GM10248 (cell line): ENCODE results near the gene RAB44.

Experiments used
- CTCF ChIA-PET: fragments of 300-600 bp; sonication (Branson Sonifier 250); formaldehyde crosslinking; extraction: SDS; loops from one replicate; lab custom pipeline; 2021; ENCODE audit warnings: antibody characterized with exemption; lab: Yijun Ruan, JAX
- POLR2A ChIA-PET: fragments of 350-650 bp; sonication (Branson Sonifier 250); formaldehyde crosslinking; extraction: SDS; loops from one replicate; lab custom pipeline; 2020; ENCODE audit warnings: antibody characterized with exemption; lab: Yijun Ruan, JAX
- DNase-seq: peaks from one replicate; pipeline ENCODE4 v3.0.0; 2012; ENCODE audit errors: extremely low spot score
- TF ChIP-seq, protein P1 (sequence below): IDR thresholded peaks from 2 replicates; pipeline ENCODE4 v1.5.1; 2012; ENCODE audit warnings: mild to moderate bottlenecking, low read depth; ENCODE audit errors: extremely low read depth, missing control alignments, control extremely low read depth

RAB44 gene

GRCh38 chr6:36674942-36675341 lies 22.7 kb upstream of the RAB44 start:
- TF ChIP-seq, protein P1, sequence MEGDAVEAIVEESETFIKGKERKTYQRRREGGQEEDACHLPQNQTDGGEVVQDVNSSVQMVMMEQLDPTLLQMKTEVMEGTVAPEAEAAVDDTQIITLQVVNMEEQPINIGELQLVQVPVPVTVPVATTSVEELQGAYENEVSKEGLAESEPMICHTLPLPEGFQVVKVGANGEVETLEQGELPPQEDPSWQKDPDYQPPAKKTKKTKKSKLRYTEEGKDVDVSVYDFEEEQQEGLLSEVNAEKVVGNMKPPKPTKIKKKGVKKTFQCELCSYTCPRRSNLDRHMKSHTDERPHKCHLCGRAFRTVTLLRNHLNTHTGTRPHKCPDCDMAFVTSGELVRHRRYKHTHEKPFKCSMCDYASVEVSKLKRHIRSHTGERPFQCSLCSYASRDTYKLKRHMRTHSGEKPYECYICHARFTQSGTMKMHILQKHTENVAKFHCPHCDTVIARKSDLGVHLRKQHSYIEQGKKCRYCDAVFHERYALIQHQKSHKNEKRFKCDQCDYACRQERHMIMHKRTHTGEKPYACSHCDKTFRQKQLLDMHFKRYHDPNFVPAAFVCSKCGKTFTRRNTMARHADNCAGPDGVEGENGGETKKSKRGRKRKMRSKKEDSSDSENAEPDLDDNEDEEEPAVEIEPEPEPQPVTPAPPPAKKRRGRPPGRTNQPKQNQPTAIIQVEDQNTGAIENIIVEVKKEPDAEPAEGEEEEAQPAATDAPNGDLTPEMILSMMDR, result no peak
- POLR2A ChIA-PET, result no interaction called here
- CTCF ChIA-PET, result interaction anchor here (1.7 to 10.3 kb wide), 3 partner anchors 9 to 60 kb away, joined by 7 to 104 read pairs (median 11); no protein-coding TSS in a partner anchor
- DNase-seq, result no peak

DNA sequence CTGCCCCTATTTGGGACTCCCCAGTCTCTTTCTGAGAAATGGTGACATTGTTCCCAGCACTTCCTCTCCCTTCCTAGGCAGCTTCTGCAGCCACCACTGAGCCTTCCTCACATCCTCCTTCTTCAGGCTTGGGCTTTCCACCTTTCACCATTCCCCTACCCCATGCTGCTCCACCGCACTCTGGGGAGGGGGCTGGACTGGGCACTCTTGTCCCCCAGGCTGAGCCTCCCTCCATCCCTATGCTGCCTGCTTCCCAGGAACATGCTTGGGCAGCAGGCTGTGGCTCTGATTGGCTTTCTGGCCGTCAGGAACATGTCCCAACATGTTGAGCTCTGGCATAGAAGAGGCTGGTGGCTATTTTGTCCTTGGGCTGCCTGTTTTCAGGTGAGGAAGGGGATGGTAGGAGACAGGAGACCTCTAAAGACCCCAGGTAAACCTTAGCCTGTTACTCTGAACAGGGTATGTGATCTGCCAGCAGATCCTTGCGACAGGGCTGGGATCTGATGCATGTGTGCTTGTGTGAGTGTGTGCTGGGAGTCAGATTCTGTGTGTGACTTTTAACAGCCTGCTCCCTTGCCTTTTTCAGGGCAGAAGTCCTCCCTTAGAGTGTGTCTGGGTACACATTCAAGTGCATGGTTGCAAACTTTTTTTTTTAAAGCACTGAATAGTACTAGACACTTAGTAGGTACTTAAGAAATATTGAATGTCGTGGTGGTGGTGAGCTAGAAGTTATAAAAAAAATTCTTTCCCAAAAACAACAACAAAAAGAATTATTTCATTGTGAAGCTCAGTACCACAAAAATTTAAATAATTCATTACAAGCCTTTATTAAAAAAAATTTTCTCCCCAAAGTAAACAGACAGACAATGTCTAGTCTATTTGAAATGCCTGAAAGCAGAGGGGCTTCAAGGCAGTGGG lies 21.2 kb upstream of the RAB44 start:
- TF ChIP-seq, protein P1, result no peak
- DNase-seq, result no peak
- POLR2A ChIA-PET, result interaction anchor here (0.5 to 2.1 kb wide), 5 partner anchors 9 to 80 kb away, joined by 3 to 25 read pairs (median 6); no protein-coding TSS in a partner anchor
- CTCF ChIA-PET, result interaction anchor here (1.1 to 10.3 kb wide), 6 partner anchors 10 to 83 kb away, joined by 3 to 104 read pairs (median 4); no protein-coding TSS in a partner anchor

DNA sequence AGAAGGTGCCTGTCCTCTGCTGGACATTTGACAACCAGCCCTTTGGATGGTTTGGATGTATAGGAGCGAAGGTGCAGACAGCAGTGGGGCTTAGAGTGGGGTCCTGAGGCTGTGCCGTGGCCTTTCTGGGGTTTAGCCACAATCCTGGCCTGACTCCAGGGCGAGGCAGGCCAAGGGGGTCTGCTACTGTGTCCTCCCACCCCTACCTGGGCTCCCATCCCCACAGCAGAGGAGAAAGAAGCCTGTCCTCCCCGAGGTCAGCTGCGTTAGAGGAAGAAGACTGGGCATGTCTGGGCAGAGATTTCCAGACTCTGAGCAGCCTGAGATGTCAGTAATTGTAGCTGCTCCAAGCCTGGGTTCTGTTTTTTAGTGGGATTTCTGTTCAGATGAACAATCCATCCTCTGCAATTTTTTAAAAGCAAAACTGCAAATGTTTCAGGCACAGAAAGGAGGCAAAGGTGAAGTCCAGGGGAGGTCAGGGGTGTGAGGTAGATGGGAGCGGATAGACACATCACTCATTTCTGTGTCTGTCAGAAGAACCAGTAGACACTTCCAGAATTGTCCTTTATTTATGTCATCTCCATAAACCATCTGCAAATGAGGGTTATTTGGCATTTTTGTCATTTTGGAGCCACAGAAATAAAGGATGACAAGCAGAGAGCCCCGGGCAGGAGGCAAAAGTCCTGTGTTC lies 20.4 kb upstream of the RAB44 start:
- POLR2A ChIA-PET, result interaction anchor here (0.5 to 2.1 kb wide), 2 partner anchors 10 to 58 kb away, joined by 6 to 25 read pairs; no protein-coding TSS in a partner anchor

DNA sequence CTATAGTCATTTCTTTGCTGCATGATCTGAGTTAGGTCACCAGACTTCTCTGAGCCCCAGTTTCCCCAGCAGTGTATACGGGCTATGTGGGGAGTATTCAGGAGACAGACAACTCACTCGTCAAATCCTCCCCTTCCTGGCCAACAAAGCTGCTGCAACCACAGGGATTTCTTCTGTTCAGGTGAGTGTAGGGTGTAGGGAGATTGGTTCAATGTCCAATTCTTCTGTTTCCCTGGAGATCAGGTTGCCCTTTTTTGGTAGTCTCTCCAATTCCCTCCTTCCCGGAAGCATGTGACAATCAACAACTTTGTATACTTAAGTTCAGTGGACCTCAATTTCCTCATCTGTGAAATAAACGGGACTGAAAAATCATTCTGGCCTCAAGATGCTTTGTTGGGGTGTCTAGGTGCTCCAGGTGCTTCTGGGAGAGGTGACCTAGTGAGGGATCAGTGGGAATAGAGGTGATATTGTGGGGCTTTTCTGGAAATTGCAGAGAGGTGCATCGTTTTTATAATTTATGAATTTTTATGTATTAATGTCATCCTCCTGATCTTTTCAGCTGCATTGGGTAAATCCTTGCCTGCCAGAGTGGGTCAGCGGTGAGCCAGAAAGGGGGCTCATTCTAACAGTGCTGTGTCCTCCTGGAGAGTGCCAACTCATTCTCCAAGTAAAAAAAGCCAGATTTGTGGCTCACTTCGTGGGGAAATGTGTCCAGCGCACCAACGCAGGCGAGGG lies 19.7 kb upstream of the RAB44 start:
- TF ChIP-seq, protein P1, result no peak
- ChIA-PET CTCF (interaction anchor here (0.9 to 10.3 kb wide), 5 partner anchors 12 to 81 kb away, joined by 3 to 104 read pairs (median 11); no protein-coding TSS in a partner anchor), POLR2A (interaction anchor here (0.9 to 5.9 kb wide), 15 partner anchors 9 to 83 kb away, joined by 3 to 99 read pairs (median 5); no protein-coding TSS in a partner anchor)
- DNase-seq, result no peak

More for the DNA sequence above, 20.4 kb upstream of the RAB44 start:
- TF ChIP-seq, protein P1, result no peak
- CTCF ChIA-PET, result interaction anchor here (1.1 to 10.3 kb wide), 4 partner anchors 11 to 82 kb away, joined by 3 to 104 read pairs (median 7); no protein-coding TSS in a partner anchor
- DNase-seq, result no peak

GRCh38 chr6:36678488-36679042 lies 19.1 kb upstream of the RAB44 start, which contains the start of gene CDKN1A:
Gene CDKN1A (plus strand): TSS chr6:36678714. CDS start chr6:36684102, 5,388 bp downstream.
- ChIA-PET POLR2A (interaction anchor here (0.6 to 5.9 kb wide), 16 partner anchors 8 to 224 kb away, joined by 3 to 99 read pairs (median 4); no protein-coding TSS in a partner anchor), CTCF (interaction anchor here (0.9 to 10.3 kb wide), 5 partner anchors 12 to 80 kb away, joined by 3 to 104 read pairs (median 20); no protein-coding TSS in a partner anchor)
- peak; percentile 87 for DNase-seq
- TF ChIP-seq, protein P1, result no peak
